Activated CD4-positive, CD25-positive, alpha-beta regulatory T cell (primary cell): ENCODE measurements around the gene HS3ST5.
"Not testable (repeated sequence)": the region's sequence is repeated elsewhere in the genome, so short reads cannot be mapped to it uniquely, and the experiment has no call there.

Experiments
- DNase-seq, 4 experiments: peaks; one replicate each; lab custom pipeline; 2025; lab: John Stamatoyannopoulos, UW

Gene HS3ST5

GRCh38 chr6:114042267-114043016 lies 300.4 kb downstream of the HS3ST5 start:
- no peak for DNase-seq

GRCh38 chr6:114040871-114041270 lies 302.0 kb downstream of the HS3ST5 start:
- DNase-seq: no peak

GRCh38 chr6:114039841-114040240 lies 303.0 kb downstream of the HS3ST5 start:
- no peak for DNase-seq

- DNase-seq: no peak
Observed at GRCh38 chr6:114033606-114034005, 309.2 kb downstream of the HS3ST5 start.

DNA sequence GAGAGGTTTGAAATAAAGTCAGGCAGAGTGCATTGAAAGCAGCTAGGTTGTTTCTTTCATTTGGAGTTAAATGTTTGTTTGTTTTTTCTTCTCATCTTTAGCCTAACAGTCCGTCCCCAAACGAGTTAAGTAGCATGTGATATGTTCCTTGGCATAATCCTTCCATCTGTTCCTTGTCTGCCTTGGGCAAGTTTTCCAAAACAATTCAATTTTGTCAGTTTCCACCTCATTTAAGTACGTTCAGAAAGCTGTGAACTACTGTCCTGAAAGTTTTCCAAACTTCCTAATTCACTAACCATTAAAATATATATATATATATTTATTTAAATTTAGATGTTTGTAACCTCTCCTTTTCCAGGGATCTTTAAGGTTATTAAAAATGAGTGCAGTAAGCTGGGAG lies 310.1 kb downstream of the HS3ST5 start:
- no peak for DNase-seq

DNA sequence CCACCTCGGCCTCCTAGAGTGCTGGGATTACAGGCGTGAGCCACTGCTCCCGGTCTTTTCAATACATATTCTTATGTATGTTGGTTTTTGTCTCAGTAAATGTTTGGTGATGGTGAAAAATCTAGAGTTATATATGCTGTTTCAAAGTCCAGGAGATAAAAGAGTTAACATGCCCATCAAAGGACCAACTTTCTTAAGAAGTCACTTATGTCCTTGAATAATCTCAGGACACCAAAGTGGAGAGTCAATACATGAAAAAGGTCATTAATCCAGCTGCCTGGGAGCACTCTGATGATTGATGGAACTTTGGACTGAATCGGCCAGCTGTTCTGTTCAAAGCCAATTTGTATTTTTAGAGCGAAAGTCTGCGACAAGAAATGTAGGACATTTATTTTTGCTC lies 312.1 kb downstream of the HS3ST5 start:
- DNase-seq: no peak

- DNase-seq: no peak
Observed at GRCh38 chr6:114024746-114025145, 318.1 kb downstream of the HS3ST5 start.

DNA sequence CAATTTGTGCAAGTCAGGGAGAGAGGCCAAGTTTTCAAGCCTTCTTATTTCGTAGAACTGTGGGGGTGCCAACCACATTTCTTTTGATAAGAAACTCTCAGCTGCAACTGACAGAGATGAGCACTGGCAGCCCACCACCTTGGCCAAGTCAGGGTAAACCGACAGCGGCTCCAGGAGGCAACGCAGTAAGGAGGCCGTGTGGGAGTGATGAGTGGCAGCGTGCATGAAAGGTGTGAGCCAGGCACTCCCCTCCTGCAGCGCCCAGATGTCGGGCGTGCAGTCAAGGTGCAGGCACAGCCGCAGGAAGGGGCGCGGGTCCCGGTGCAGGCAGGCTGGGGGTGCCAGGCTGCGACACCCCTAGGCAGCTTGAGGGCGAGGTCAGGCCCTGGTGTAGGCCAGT lies 322.6 kb downstream of the HS3ST5 start:
- DNase-seq: no peak

DNA sequence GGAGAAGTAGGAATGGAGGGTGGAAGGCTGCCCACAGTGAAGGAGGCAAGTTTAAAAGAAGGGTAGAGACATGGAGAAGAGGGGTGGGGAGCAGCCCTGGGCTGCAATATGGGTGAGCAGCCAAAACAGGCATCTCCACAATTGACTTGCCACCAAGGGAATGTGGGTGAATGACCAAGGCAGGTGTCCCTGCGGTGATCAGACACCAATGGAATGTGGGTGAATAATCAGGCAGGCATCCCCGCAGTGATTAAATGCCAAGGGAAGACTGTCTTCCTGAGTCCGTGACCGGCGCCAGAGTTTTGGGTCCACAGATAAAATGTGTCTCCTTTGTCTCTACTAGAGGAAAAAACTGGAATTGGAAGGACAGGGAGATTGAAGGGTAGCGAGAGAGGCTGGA lies 325.7 kb downstream of the HS3ST5 start:
- not testable (repeated sequence) for DNase-seq

- DNase-seq: not testable (repeated sequence)
Observed at GRCh38 chr6:114014106-114014505, 328.7 kb downstream of the HS3ST5 start.

DNA sequence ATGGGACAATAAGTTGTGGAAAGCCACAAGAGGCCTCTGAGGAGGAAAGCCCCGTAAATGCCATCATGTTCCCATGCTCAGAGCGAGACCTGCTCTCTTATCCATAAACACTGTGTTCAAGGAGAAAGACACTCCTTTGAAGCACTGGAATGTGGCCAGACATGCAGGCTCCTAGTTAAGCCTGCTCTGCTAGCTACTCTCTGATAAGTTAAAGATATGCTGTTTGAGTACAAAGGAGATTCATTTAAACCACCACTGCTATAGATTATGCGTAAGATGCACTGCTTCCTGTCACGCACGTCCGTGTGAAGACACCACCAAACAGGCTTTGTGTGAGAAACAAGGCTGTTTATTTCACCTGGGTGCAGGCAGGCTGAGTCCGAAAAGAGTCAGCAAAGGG lies 331.3 kb downstream of the HS3ST5 start:
- not testable (repeated sequence) for DNase-seq

- no peak for DNase-seq
Observed at GRCh38 chr6:114010540-114010939, 332.3 kb downstream of the HS3ST5 start.

DNA sequence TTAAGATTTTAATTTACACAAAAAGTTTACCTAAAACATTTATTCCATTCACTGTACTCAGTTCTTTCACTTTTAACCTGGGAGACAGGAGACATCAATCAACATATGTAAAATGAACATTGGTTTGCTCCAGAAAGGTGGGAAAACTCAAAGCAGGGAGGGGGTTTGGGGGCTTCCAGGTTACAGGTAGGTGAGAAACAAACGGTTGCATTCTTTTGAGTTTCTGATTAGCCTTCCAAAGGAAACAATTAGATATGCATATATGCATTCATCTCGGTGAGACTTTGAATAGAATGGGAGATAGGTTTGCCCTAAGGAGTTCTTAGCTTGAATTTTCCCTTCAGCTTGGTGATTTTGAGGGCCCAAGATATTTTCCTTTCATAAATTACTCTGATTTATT lies 333.6 kb downstream of the HS3ST5 start:
- DNase-seq: no peak

- DNase-seq: no peak
Observed at GRCh38 chr6:114008331-114008730, 334.5 kb downstream of the HS3ST5 start.

DNA sequence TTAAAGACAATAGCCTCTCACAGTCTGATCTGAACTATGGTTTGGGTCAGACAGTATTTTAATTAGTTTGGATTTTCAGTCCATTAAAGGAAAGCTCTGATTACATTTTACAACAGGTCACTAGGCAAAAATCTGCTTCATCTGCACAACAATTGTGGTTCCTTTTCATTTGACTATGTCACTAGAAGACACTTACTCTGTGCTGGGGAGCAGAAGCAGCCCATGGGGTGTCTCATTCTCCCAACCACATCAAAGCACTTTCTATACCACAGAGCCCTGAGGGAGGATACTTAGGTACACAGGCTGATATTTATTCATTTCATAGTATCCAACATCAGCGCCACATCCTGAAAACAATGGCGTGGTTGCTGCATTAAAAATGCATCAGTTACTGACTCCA lies 335.3 kb downstream of the HS3ST5 start:
- DNase-seq: no peak
